HepG2 (cell line): ENCODE measurements around the gene TULP3. TPM values are rescaled to one million over a fixed set of nuclear protein-coding genes. Genes with fewer than 3 reads are reported as not detected.

Experiments
- ATAC-seq: fragments of 200-7000 bp; cut with Tn5 transposase; 3 replicates; pipeline ENCODE4 v1.9.1; 2020; ENCODE audit warnings: mild to moderate bottlenecking, moderate library complexity
- BruUV-seq: library from RNA; stranded (reverse); fragments of 400-500 nt; replicated peaks from 2 replicates; lab custom pipeline; 2021; lab: Mats Ljungman, UMichigan
- CTCF ChIA-PET: fragments of 300-600 bp; formaldehyde crosslinking; extraction: SDS; loops from one replicate; lab custom pipeline; 2021; ENCODE audit warnings: low total read pairs, inconsistent platforms, low intra/inter-chr PET ratio; lab: Yijun Ruan, JAX
- POLR2A ChIA-PET: fragments of 350-600 bp; sonication (Branson Sonifier 250); formaldehyde crosslinking; loops from one replicate; lab custom pipeline; 2020; ENCODE audit warnings: antibody characterized with exemption, inconsistent platforms; lab: Yijun Ruan, JAX
- DNase-seq: peaks from one replicate; pipeline ENCODE4 v3.0.0-alpha.2; 2015; ENCODE audit warnings: low spot score
- FAIRE-seq: peaks from 3 replicates; lab custom pipeline; 2011; peaks lifted over from hg19 to GRCh38; lab: Jason Lieb, UNC
- H2AFZ ChIP-seq: one replicate; pipeline ENCODE4 v1.6.1; 2011; ENCODE audit warnings: low read length, inconsistent platforms
- H3K27ac ChIP-seq: fragments of 300-600 bp; 3 replicates; pipeline ENCODE4 v1.8.0; 2011; ENCODE audit warnings: mixed run types, mild to moderate bottlenecking, mixed read lengths, low read length, inconsistent platforms; ENCODE audit not compliant: insufficient read depth; ENCODE audit errors: extremely low read length
- H3K27me3 ChIP-seq, 2 experiments: fragments of 200-600 bp in 1 of 2; 2 replicates in 1 of 2; 3 replicates in 1 of 2; pipeline versions ENCODE4 v1.6.0 to v1.8.0; 2011; ENCODE audit warnings: low read length in 2 of 2, mild to moderate bottlenecking in 2 of 2, moderate library complexity in 2 of 2, inconsistent platforms in 1 of 2; ENCODE audit not compliant: insufficient read depth in 2 of 2, control insufficient read depth in 1 of 2
- H3K36me3 ChIP-seq, 2 experiments: fragments of 200-600 bp in 1 of 2; replicated peaks in 1 of 2; 2 replicates in 1 of 2; 3 replicates in 1 of 2; pipeline versions ENCODE4 v1.5.1 to v1.8.0; 2011; ENCODE audit warnings: low read length in 2 of 2, inconsistent platforms in 1 of 2; ENCODE audit not compliant: insufficient read depth in 2 of 2, control insufficient read depth in 1 of 2
- H3K4me1 ChIP-seq: 2 replicates; pipeline ENCODE4 v1.5.1; 2012; ENCODE audit warnings: low read length, inconsistent platforms; ENCODE audit not compliant: insufficient read depth
- H3K4me2 ChIP-seq: 2 replicates; pipeline ENCODE4 v1.6.0; 2011; ENCODE audit warnings: low read depth, low read length, inconsistent platforms
- H3K4me3 ChIP-seq, 3 experiments: fragments of 200-600 bp in 1 of 3; sonication (generic), shearing (Covaris generic) in 1 of 3; replicated peaks in 1 of 3; 2 replicates each; pipeline ENCODE4 v1.5.1; 2011 to 2016; ENCODE audit warnings: low read length in 3 of 3, inconsistent platforms in 2 of 3, low read depth in 2 of 3, mild to moderate bottlenecking in 2 of 3, control low read depth in 1 of 3, mixed read lengths in 1 of 3; ENCODE audit not compliant: insufficient read depth in 1 of 3
- H3K79me2 ChIP-seq: one replicate; pipeline ENCODE4 v1.6.1; 2011; ENCODE audit warnings: low read length, inconsistent platforms; ENCODE audit not compliant: insufficient read depth
- H3K9ac ChIP-seq: 2 replicates; pipeline ENCODE4 v1.6.0; 2011; ENCODE audit warnings: mild to moderate bottlenecking, low read depth, low read length, inconsistent platforms; ENCODE audit not compliant: insufficient read depth
- H3K9me3 ChIP-seq: 2 replicates; pipeline ENCODE4 v1.5.1; 2012; ENCODE audit warnings: mild to moderate bottlenecking, low read length
- H4K20me1 ChIP-seq: 2 replicates; pipeline ENCODE4 v1.6.0; 2011; ENCODE audit warnings: inconsistent platforms, mild to moderate bottlenecking, low read length, moderate library complexity; ENCODE audit not compliant: insufficient read depth
- ATF4 ChIP-seq, 2 experiments: fragments of 450-650 bp in 1 of 2; sonication (generic) in 1 of 2; formaldehyde crosslinking; IDR thresholded peaks; 2 replicates each; pipeline versions ENCODE4 v1.5.0 to v1.8.0; 2020 to 2022; ENCODE audit warnings: mild to moderate bottlenecking in 1 of 2, missing genetic modification reagents in 1 of 2
- DMAP1 ChIP-seq: IDR thresholded peaks from 2 replicates; pipeline ENCODE4 v1.6.1; 2016
- GMEB1 ChIP-seq: sonication (generic); formaldehyde crosslinking; IDR thresholded peaks from 2 replicates; pipeline ENCODE4 v1.5.1; 2020; ENCODE audit warnings: missing genetic modification reagents, mild to moderate bottlenecking, borderline replicate concordance
- KLF16 ChIP-seq, 2 experiments: sonication (generic) in 1 of 2; formaldehyde crosslinking in 1 of 2; IDR thresholded peaks; 2 replicates each; pipeline versions ENCODE4 v1.6.1 to v1.8.0; 2016 to 2023; ENCODE audit warnings: missing genetic modification reagents in 2 of 2, missing compliant biosample characterization in 1 of 2
- MXD3 ChIP-seq: IDR thresholded peaks from 2 replicates; pipeline ENCODE4 v1.6.1; 2016; ENCODE audit warnings: mild to moderate bottlenecking, missing biosample characterization, missing genetic modification reagents
- POLR2AphosphoS2 ChIP-seq: IDR thresholded peaks from 2 replicates; pipeline ENCODE4 v1.6.1; 2011; ENCODE audit warnings: low read depth, low read length, improper control_type of control experiment
- TCF7 ChIP-seq: sonication (generic); IDR thresholded peaks from 2 replicates; pipeline ENCODE4 v1.6.1; 2016; ENCODE audit warnings: antibody characterized with exemption, low read depth
- TFDP2 ChIP-seq: sonication (generic); formaldehyde crosslinking; IDR thresholded peaks from 2 replicates; pipeline ENCODE4 v1.4.0; 2020; ENCODE audit warnings: missing genetic modification reagents
- ZNF280B ChIP-seq: sonication (generic); formaldehyde crosslinking; IDR thresholded peaks from 2 replicates; pipeline ENCODE4 v1.5.0; 2020; ENCODE audit warnings: missing genetic modification reagents, mild to moderate bottlenecking, borderline replicate concordance
- ZNF609 ChIP-seq: sonication (generic); formaldehyde crosslinking; IDR thresholded peaks from 2 replicates; pipeline ENCODE4 v1.4.0; 2020; ENCODE audit warnings: mild to moderate bottlenecking, missing genetic modification reagents, borderline replicate concordance
- ZNF660 ChIP-seq: sonication (generic); formaldehyde crosslinking; IDR thresholded peaks from 2 replicates; pipeline ENCODE4 v1.5.1; 2020; ENCODE audit warnings: mild to moderate bottlenecking, low read depth, missing genetic modification reagents, borderline replicate concordance
- ZNF816 ChIP-seq: sonication (generic); formaldehyde crosslinking; IDR thresholded peaks from 2 replicates; pipeline ENCODE4 v1.8.0; 2022; ENCODE audit warnings: missing genetic modification reagents, mild to moderate bottlenecking, borderline replicate concordance
- ZNF883 ChIP-seq: sonication (generic); formaldehyde crosslinking; IDR thresholded peaks from 2 replicates; pipeline ENCODE4 v1.5.1; 2020; ENCODE audit warnings: mild to moderate bottlenecking, missing genetic modification reagents; ENCODE audit errors: not compliant biosample characterization
- WGBS: methylation state at CpG from one replicate; pipeline ENCODE4 v1.1.6; 2017; ENCODE audit warnings: low lambda C conversion rate; 5-methylcytosine and 5-hydroxymethylcytosine counted together
- in situ Hi-C: cut with HindIII; loops from 2 replicates; pipeline ENCODE4 v1.10.0; 2017; ENCODE audit warnings: low pct_unique_long_range_greater_than_20kb; ENCODE audit not compliant: extremely low pct_ligation_motif_present
- intact Hi-C: fragments of 100-400 bp; cut with micrococcal nuclease; formaldehyde crosslinking; loops from one replicate; pipeline ENCODE4 v1.10.0; 2022; ENCODE audit not compliant: unreplicated experiment
- polyA plus RNA-seq, 8 experiments: library from polyadenylated mRNA; depleted of rRNA in 3 of 8; stranded (reverse) in 7 of 8; unstranded in 1 of 8; fragments of >200 nt; fragmentation: Illumina TruSeq in 4 of 8; extraction: Trizol in 4 of 8; gene quantifications; 2 replicates each; pipeline versions ENCODE4 v1.2.1 to v1.2.3, GENCODE V29; 2011 to 2016; ENCODE audit warnings: low read depth in 4 of 8, missing spikeins in 1 of 8, mixed read lengths in 1 of 8; ENCODE audit not compliant: insufficient read depth in 1 of 8
- total RNA-seq, 5 experiments: library from RNA; depleted of rRNA; stranded (reverse); fragments of >200 nt; fragmentation: Illumina TruSeq; extraction: Trizol; gene quantifications; 2 replicates each; pipeline ENCODE4 v1.2.3, GENCODE V29; 2016; ENCODE audit warnings: low read depth in 1 of 5

Gene TULP3
- total and polyA plus RNA-seq, 2 of the 13 experiments (the other 11 are each of a cell fraction or from before 2014, with no cell fraction given) = 11.2 to 13.2 TPM

- peaks cover 45% of the 10 kb centered on the region for H3K4me1 ChIP-seq
- intact Hi-C loops = loop anchor here (5.0 kb wide), 1 partner anchor 69 kb away; no protein-coding TSS in a partner anchor
- FAIRE-seq (no peak), DNase-seq (peak; percentile 46), ATAC-seq (no peak)
- no peaks in the 10 kb centered on the region for H3K27me3 ChIP-seq
- in situ Hi-C loops = no loop called here
- CTCF ChIA-PET = no interaction called here
- no peaks in the 10 kb centered on the region for H3K9me3 ChIP-seq
- H3K36me3 ChIP-seq = peaks cover 0 to 4% of the 10 kb centered on the region in 2 experiments; a peak in 1 of 5 replicates
- H3K79me2 ChIP-seq = peaks cover 26% of the 10 kb centered on the region
- no peak overlapping the region; a peak in 1 of 6 replicates for H3K4me3 ChIP-seq
- H2AFZ ChIP-seq = no peak overlapping the region
- no peaks in the 10 kb centered on the region for H4K20me1 ChIP-seq
- H3K27ac ChIP-seq = no peak overlapping the region
- H3K9ac ChIP-seq = no peak overlapping the region
- 87% methylated on average over 8 of the region's 8 CpGs for WGBS
- no TSS peak for BruUV-seq
- POLR2A ChIA-PET = no interaction called here
- peak overlapping the region; percentile 18; the same call in 1 of the 2 replicates for H3K4me2 ChIP-seq
- TF ChIP-seq ZNF609 (CRISPR knock-in tag) = no peak
- no peak for TF ChIP-seq MXD3 (CRISPR knock-in tag)
- no peak for TF ChIP-seq TFDP2 (CRISPR knock-in tag)
- no peak for TF ChIP-seq POLR2AphosphoS2
- no peak for TF ChIP-seq ZNF660 (CRISPR knock-in tag)
- no peak for TF ChIP-seq GMEB1 (CRISPR knock-in tag)
- TF ChIP-seq ZNF883 (CRISPR knock-in tag) = no peak
- no peak for TF ChIP-seq ZNF816 (CRISPR knock-in tag)
- no peak for TF ChIP-seq KLF16 (CRISPR knock-in tag; IDR thresholded peaks at IDR 0.05)
- no peak for TF ChIP-seq DMAP1 (CRISPR knock-in tag)
- TF ChIP-seq ATF4 (CRISPR knock-in tag; IDR thresholded peaks at IDR 0.05) = peak in 1 of 2 experiments; percentile 68; a peak in 1 of 4 replicates
- TF ChIP-seq TCF7 = peak; percentile 28; the same call in 1 of the 2 replicates
- no peak for TF ChIP-seq ZNF280B
These were observed 2.3 kb downstream of the TULP3 start for GRCh38 chr12:2893007-2893406.
